ENCODE results near the gene UBE3B.
"Not testable (repeated sequence)": the region's sequence is repeated elsewhere in the genome, so short reads cannot be mapped to it uniquely, and the experiment has no call there.

Gene UBE3B

GRCh38 chr12:109473526-109474270, 3.7 kb upstream of the UBE3B start:
- DNase-seq (ENCODE audit: low read depth, low spot score) = not testable (repeated sequence)

DNA sequence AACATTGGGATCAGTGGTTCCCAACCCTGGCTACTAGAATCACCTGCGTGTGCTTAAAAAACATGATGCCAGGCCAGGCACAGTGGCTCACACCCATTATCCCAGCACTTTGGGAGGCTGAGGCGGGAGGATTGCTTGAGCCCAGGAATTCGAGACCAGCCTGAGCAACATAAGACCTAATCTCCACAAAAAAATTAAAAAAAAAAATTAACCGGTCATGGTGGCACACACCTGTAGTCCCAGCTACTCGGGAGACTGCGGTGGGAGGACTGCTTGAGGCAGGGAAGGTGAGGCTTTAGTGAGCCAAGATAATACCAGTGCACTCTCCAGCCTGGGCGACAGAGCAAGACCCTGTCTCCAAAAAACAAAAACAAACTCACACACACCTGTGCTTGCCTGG, 2.3 kb upstream of the UBE3B start:
- DNase-seq (ENCODE audit: low read depth, low spot score) = no peak

DNA sequence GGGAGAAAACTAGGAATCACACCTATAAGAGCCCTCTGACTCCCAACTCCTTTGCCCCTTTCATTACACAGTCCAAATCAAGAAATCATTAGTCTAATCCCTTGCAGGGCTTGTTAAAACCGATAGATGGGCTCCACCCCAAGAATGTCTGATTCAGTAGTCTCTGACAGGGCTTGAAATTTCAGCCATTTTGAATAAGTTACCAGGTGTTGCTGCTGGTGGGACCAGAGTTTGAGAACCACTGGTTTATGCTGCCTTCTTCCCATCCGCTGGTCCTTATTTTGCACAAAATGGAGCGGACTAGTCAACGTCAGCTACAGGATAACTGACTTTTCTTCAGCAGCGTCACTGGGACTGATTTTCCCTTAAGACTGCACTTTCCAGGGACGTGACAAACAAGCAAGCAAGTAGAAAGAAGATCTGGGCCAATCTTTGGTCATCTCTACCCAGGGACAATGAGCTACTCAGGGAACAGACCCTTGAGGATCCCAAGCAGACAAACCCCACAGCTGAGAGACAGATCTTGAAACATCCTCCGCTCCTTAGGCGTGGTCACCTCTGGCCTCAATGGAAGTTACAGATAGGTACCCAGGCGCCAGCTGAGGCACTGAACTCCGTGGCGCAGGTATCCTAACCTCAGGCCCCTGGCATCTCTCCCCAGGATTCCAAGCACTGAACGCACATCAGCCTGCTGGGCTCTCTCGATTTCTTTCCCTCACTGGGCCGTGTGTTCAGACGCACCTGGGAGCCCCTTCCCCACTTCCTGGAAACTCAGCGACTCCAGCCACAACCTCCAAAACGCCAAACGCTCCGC, 1.2 kb upstream of the UBE3B start:
- no peak for DNase-seq (ENCODE audit: low read depth, low spot score)

DNA sequence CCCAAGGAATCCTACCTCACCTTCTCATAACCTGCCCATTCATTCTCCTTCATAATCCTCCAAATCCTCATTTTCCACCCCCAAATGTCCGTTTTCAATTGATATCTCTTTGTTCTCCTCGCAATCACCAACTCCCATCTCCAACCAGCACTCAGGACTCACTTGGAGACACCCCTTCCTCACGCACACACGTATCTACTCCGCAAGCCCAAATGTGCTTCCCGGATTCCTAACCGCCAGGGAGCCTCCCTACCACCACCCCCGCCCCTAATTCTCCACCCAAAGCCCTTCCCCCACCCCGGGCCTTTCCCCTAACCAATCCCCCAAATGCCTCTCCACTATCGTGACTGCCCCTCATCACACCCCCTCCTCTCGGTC, 638 bp upstream of the UBE3B start:
- no peak for DNase-seq (ENCODE audit: low read depth, low spot score)

GRCh38 chr12:109477963-109478315, 505 bp downstream of the UBE3B start:
- no peak for DNase-seq (ENCODE audit: low read depth, low spot score)

DNA sequence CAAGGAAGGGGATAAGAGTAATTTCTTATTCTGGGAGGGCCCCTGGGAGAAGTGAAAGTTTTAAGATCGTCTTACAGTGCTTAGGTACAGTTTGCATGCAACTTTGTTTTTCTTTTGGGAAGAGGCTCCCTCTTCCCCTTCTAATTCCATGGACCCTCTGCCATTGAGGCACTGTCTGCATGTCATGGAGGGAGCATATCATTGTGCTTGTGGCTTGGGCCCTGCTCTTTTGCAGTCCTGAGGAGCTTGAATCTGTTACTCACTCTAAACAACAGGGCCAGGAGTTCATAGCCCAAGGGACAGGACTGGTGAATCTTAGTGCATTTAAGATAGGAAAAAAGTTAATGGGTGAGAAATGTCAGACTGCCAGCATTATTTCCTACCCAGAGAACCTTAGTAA, 2.3 kb downstream of the UBE3B start:
- no peak for DNase-seq (ENCODE audit: low read depth, low spot score)

DNA sequence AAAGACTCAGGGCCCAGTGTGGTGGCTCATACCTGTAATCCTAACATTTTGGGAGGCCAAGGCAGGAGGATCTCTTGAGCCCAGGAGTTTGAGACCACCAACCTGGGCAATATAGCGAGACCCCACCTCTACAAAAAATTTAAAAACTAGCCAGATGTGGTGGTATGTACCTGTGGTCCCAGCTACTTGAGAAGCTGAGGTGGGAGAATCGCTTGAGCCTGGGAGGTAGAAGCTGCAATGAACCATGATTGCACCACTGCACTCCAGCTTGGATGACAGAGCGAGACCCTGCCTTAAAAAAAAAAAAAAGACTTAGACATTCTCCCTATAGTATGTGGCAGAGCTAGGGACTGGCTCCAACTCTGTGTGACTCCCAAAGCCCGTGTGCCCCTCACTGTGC, 2.9 kb downstream of the UBE3B start:
- no peak for DNase-seq (ENCODE audit: low read depth, low spot score)

GRCh38 chr12:109481863-109482262, 4.4 kb downstream of the UBE3B start:
- DNase-seq (ENCODE audit: low read depth, low spot score) = no peak

- no peak for DNase-seq (ENCODE audit: low read depth, low spot score)
Measured at GRCh38 chr12:109482491-109482890, 5.1 kb downstream of the UBE3B start.

DNA sequence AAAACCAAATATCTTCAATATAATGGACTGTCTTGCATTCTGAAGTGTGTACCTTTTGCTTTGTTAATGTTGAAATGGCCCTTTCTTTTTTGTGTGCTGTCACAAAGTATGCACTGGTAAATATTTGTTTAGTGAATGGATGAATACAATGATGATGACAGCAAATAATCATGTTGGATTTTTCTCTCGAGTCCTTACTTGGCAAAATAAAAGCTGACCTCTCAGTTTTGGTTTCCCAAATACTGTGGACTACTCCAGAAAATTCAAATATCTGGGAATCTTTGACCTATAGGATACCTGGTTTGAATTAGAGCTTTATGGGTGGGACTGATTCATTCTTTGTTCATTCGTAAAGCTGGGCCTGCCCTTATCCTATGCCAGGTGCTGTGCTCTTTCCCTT, 5.5 kb downstream of the UBE3B start:
- DNase-seq (ENCODE audit: low read depth, low spot score) = no peak

DNA sequence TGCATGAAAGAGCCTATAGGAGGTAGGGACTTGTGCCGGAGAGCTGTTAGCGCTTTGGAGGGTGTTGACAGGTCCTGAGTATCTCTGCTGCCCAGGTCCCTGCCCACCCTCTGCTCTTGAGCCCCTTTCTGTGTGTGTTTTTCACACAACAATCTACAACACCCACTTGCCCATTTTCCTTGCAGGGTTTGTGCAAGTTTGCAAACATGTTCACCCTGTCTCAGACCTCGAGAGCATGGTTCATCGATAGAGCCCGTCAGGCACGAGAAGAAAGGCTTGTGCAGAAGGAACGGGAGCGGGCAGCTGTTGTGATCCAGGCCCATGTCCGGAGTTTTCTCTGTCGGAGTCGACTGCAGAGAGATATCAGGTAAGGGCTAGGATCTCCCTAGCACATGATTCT, 5.9 kb downstream of the UBE3B start:
- no peak for DNase-seq (ENCODE audit: low read depth, low spot score)

DNA sequence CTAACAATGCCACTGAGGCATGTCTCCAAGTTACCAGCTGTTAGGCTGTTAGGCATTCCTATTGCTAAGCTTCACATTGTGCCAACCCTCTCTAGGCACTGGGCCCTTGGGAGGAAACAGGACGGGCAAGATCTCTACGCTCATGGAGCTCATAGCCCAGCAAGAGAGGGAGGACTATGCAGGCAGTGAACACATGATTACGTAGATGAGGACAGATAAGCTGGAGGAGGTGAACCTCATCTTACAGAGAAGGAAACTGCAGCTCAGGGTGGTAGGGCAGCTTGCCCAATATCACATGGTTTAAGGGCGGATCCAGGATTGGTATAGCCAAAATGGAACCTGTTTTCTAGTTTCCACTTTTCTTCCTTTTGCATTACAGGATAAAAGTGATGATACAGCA, 7.8 kb downstream of the UBE3B start:
- DNase-seq (ENCODE audit: low read depth, low spot score) = no peak

- no peak for DNase-seq (ENCODE audit: low read depth, low spot score)
Measured at GRCh38 chr12:109487181-109488050, 10.0 kb downstream of the UBE3B start.

GRCh38 chr12:109488051-109488665, 10.7 kb downstream of the UBE3B start:
- DNase-seq (ENCODE audit: low read depth, low spot score) = no peak

DNA sequence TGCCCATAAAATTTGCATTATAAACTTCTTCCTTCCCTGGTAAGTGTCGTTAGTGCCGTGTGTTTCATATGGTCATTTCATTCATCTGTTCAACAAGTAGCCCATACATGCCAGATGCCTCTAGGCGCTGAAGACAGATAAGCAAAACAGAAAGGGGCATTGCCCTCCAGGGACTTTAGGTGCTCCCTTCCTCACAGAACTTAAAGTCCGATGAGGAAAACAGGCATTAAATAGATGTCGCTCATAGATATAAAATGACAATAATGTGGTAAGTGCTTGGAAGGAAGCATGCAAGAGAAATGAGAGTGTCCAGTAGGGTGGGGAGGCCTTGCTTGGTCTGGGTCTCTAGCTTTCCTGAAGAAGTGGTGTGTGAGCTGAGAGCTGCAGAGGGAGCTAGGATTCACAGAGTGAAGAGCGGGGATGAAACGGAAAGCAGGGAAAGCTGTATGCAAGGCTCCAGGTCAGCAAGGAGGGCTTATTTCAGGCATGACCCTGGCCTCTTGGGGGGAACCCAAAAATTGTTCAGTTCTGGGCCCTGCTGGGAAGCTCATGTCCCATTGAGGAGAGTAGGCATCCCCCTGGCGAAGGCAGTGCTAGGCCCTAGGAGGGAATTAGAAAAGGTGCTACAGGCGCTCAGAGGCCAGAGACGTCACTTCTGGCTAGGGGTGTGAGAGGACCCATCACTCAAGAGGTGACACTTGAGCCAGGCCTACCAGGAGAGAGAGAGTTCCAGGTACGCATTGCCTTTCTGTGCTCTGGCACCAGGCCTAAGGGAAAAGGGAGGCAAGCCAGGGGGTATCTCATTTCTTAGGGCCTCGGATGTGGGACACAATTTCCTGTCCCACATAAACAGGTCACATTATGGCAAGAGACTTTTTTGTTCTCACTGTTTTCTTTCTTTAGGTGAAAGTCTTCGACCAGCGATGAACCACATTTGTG, 11.9 kb downstream of the UBE3B start:
- no peak for DNase-seq (ENCODE audit: low read depth, low spot score)

DNA sequence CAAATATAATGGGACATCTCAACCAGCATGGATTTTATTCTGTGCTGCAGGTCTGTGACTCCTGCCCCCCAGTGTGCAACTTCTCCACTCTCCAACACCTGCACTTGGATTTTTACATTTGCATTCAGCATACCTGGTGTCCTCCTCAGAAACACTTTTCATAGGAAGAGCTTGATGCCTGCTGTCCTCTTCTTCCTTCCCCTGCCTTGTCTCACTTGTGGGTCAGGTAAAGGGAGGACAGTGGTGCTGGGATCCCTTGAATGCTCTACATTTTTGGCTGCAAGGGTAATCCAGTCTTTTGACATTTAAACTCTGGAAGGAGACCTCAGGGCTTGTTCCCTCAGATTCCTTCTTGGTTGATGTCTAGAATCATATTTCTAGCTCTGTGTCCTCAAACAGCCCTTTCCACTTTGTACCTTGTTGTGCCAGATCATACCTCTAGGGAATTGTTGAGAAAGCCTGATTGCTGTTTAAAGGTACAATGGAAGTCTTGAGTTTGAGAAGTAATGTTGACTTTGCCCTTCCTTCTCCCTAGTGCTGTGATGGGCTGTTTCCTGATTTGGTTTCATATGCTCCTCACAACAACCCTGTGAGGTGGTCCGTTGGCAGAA, 12.6 kb downstream of the UBE3B start:
- no peak for DNase-seq (ENCODE audit: low read depth, low spot score)

DNA sequence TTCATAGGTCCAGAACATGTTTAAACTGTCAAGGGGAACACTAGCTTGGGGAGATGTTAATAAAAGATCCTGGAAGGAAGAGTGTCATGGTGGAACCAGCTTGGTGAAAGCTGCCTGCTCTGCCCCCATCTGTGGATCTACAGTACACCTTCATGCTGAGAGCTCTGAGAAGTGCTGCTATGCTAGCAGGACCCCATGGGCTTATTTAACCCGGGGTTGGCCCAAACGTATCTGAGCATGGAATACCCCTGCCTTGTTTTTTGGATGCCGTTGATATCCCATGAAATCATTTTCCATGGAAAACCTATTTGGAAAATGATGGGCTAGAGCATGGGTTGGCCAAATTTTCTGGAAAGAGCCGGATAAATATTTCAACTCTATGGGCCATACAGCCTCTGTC, 14.2 kb downstream of the UBE3B start:
- no peak for DNase-seq (ENCODE audit: low read depth, low spot score)

GRCh38 chr12:109492371-109492770, 14.9 kb downstream of the UBE3B start:
- DNase-seq (ENCODE audit: low read depth, low spot score) = no peak

DNA sequence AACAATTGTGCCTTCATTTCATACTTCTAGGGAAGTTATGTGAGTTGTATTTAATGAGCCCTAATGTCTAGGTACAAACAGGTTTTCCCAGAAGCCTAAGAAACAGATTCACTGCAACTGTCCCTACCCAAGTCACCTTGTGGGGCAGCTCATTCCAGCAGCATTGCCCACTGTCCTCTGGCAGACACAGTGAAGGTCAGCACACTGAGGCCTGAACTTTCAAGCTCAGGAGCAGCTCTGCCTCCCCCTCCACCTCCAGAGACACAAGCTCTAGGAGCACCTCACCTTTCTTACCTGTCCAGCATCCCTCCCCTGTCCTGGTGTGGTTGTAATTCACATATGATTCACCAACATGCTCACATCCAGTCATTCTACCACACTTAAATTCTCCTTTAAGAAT, 15.7 kb downstream of the UBE3B start:
- no peak for DNase-seq (ENCODE audit: low read depth, low spot score)

GRCh38 chr12:109493938-109494337, 16.5 kb downstream of the UBE3B start:
- DNase-seq (ENCODE audit: low read depth, low spot score) = no peak

Measured in activated CD4-positive, CD25-positive, alpha-beta regulatory T cell treated with anti-CD3 and anti-CD28 coated beads, Interleukin-2, amount 50 U/mL, for 16 hours (primary cell).